ENCODE results near the gene PCNT. TPM values are rescaled to one million over a fixed set of nuclear protein-coding genes. Genes with fewer than 3 reads are reported as not detected.

The PCNT gene
- total RNA-seq, 1 donor from 2014 or later, result 36.0 TPM

DNA sequence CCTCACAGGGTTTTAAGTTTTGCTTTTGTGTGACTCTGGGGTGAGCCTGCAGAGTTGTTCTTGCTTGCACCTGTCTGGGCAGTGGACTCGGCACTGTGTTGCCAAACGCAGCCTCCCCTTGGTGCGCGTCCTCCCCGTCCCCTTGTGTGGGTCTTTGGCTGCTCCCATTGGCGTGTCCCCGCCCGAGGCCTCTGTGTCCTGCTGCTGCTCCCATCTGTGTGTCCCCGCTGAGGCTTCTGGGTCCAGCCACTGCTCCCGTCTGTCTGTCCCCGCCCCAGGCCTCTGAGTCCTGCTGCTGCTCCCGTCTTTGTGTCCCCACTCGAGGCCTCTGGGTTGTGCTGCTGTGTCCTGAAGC, 62.8 kb downstream of the PCNT start:
- peaks cover 15% of the 10 kb centered on the region for H3K27me3 Mint-ChIP-seq (ENCODE audit: unreplicated experiment)
- H3K4me1 Mint-ChIP-seq (ENCODE audit: unreplicated experiment), result no peaks in the 10 kb centered on the region
- no peak overlapping the region for H3K4me3 Mint-ChIP-seq (ENCODE audit: unreplicated experiment)
- no peak overlapping the region for H3K27ac Mint-ChIP-seq (ENCODE audit: unreplicated experiment)
- TF ChIP-seq, protein P1, sequence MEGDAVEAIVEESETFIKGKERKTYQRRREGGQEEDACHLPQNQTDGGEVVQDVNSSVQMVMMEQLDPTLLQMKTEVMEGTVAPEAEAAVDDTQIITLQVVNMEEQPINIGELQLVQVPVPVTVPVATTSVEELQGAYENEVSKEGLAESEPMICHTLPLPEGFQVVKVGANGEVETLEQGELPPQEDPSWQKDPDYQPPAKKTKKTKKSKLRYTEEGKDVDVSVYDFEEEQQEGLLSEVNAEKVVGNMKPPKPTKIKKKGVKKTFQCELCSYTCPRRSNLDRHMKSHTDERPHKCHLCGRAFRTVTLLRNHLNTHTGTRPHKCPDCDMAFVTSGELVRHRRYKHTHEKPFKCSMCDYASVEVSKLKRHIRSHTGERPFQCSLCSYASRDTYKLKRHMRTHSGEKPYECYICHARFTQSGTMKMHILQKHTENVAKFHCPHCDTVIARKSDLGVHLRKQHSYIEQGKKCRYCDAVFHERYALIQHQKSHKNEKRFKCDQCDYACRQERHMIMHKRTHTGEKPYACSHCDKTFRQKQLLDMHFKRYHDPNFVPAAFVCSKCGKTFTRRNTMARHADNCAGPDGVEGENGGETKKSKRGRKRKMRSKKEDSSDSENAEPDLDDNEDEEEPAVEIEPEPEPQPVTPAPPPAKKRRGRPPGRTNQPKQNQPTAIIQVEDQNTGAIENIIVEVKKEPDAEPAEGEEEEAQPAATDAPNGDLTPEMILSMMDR (IDR thresholded peaks at IDR 0.05; ENCODE audit: unreplicated experiment), result no peak
- peaks cover 55% of the 10 kb centered on the region for H3K36me3 Mint-ChIP-seq (ENCODE audit: low read depth, unreplicated experiment)
- DNase-seq (ENCODE audit: low spot score), result no peak
- no peaks in the 10 kb centered on the region for H3K9me3 Mint-ChIP-seq (ENCODE audit: unreplicated experiment)

DNA sequence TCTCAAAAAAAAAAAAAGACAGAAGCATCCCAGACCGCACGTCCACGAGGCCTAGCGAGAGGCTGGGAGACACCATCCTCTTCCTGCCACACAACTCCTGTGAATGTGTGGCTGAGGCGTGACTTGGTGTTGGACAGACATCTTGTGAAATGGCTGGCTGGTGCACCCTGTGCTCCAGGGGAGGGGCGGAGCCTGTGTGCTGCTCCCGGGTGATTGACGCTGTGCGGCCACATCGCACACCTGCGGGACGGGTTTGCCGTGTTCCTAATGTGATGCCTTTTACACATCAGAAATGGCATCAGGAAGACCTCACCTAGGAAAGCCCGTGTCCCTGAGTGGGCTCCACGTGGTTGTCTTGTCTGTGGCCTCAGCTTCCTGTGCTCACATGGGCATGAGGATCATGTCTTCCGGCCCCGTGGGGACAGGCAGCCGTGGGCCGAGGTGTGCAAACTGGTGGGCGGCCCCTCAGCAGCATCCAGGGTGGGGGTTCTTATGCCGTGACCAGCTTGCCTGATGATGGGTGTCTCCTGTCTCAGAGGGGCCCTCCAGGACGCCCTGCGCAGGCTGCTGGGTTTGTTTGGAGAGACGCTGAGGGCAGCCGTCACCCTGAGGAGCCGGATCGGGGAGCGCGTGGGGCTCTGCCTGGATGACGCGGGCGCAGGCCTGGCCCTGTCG, 64.4 kb downstream of the PCNT start:
- DNase-seq (ENCODE audit: low spot score), result no peak
- Mint-ChIP-seq H3K27ac (ENCODE audit: unreplicated experiment) (no peak overlapping the region), H3K27me3 (ENCODE audit: unreplicated experiment) (peaks cover 7% of the 10 kb centered on the region), H3K4me1 (ENCODE audit: unreplicated experiment) (no peaks in the 10 kb centered on the region), H3K36me3 (ENCODE audit: low read depth, unreplicated experiment) (peaks cover 43% of the 10 kb centered on the region), H3K9me3 (ENCODE audit: unreplicated experiment) (no peaks in the 10 kb centered on the region), H3K4me3 (ENCODE audit: unreplicated experiment) (no peak overlapping the region)
- TF ChIP-seq, protein P1 (IDR thresholded peaks at IDR 0.05; ENCODE audit: unreplicated experiment), result no peak

DNA sequence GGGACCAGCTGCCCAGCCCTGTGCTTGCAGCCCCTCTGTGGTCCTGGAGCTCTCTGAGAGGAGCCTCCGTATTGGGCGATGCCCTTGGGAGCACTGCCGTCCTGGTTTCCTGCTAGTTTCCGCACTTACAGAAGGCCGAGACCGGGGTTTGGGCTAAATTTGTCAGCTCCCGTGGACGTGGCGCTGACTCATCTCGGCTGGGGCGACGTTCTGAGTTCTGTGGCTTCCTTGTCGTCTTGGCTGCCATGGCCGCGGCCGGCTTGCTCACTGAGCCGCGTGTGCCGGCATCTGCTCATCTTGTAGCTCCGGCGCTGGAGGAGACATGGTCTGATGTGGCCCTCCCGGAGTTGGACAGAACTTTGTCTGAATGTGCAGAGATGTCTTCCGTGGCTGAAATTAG, 64.9 kb downstream of the PCNT start:
- H3K9me3 Mint-ChIP-seq (ENCODE audit: unreplicated experiment), result no peaks in the 10 kb centered on the region
- peaks cover 7% of the 10 kb centered on the region for H3K27me3 Mint-ChIP-seq (ENCODE audit: unreplicated experiment)
- TF ChIP-seq, protein P1 (IDR thresholded peaks at IDR 0.05; ENCODE audit: unreplicated experiment), result no peak
- H3K4me3 Mint-ChIP-seq (ENCODE audit: unreplicated experiment), result no peak overlapping the region
- DNase-seq (ENCODE audit: low spot score), result no peak
- peaks cover 40% of the 10 kb centered on the region for H3K36me3 Mint-ChIP-seq (ENCODE audit: low read depth, unreplicated experiment)
- no peak overlapping the region for H3K27ac Mint-ChIP-seq (ENCODE audit: unreplicated experiment)
- no peaks in the 10 kb centered on the region for H3K4me1 Mint-ChIP-seq (ENCODE audit: unreplicated experiment)

DNA sequence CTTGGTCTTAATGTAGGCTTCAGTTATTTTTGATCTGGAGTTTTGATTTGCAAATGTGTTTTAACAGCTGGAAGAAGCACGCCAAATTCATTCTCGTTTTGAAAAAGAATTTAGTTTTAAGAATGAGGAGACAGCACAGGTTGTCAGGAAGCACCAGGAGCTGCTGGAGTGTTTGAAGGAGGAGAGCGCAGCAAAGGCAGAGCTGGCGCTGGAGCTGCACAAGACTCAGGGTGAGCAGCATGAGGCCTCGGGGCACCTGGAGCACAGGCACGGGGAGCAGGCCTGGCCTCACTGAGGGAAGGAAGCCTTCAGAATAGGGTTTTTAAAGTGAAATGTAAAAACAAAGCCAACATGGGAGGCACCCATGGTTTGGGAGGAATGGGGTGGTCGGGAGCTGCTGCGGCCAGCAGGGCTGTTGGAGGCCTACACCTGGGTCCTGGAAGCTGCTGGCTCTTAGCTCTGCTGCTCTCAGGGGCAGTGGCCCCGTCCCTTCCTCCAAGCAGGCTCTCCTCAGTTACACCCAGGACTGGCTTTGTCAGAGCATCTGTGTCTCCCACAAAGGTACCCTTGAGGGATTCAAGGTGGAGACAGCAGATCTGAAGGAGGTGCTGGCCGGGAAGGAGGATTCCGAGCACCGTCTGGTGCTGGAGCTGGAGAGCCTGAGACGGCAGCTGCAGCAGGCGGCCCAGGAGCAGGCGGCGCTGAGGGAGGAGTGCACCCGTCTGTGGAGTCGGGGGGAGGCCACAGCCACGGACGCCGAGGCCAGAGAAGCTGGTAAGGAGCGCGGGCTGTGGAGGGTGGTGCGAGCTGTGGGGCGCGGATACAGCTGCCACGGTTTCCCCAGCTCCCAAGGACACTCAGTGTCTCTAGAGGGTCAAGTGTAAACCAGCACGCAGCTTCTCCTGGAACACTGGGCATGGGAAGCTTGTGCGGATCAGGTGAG, 66.9 kb downstream of the PCNT start:
- Mint-ChIP-seq H3K4me3 (ENCODE audit: unreplicated experiment) (no peak overlapping the region), H3K27me3 (ENCODE audit: unreplicated experiment) (peaks cover 7% of the 10 kb centered on the region), H3K9me3 (ENCODE audit: unreplicated experiment) (no peaks in the 10 kb centered on the region), H3K36me3 (ENCODE audit: low read depth, unreplicated experiment) (peaks cover 30% of the 10 kb centered on the region), H3K27ac (ENCODE audit: unreplicated experiment) (no peak overlapping the region), H3K4me1 (ENCODE audit: unreplicated experiment) (no peaks in the 10 kb centered on the region)
- TF ChIP-seq, protein P1 (IDR thresholded peaks at IDR 0.05; ENCODE audit: unreplicated experiment), result no peak
- no peak for DNase-seq (ENCODE audit: low spot score)

DNA sequence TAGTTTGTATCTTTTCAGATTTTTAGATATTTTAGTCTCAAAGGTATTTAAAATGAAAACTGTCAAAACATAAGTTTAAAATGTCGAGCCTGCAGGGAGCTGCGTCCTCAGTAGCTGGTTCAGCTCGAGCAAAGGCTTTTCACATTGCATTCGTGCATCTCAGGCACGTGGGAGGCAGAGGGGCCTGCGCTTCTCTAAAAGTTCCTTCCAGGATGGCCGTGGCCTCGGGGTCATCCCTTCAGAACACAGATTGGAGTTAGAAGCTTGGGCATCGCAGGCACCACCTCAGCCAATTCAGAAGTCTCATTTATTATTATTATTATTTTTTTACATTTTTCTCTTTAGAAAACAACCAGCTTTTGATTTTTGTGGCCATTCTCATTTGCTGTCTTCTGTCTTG, 67.8 kb downstream of the PCNT start:
- H3K27ac Mint-ChIP-seq (ENCODE audit: unreplicated experiment), result no peak overlapping the region
- peaks cover 27% of the 10 kb centered on the region for H3K36me3 Mint-ChIP-seq (ENCODE audit: low read depth, unreplicated experiment)
- TF ChIP-seq, protein P1 (IDR thresholded peaks at IDR 0.05; ENCODE audit: unreplicated experiment), result no peak
- H3K27me3 Mint-ChIP-seq (ENCODE audit: unreplicated experiment), result peaks cover 5% of the 10 kb centered on the region
- no peaks in the 10 kb centered on the region for H3K4me1 Mint-ChIP-seq (ENCODE audit: unreplicated experiment)
- no peak overlapping the region for H3K4me3 Mint-ChIP-seq (ENCODE audit: unreplicated experiment)
- DNase-seq (ENCODE audit: low spot score), result no peak
- H3K9me3 Mint-ChIP-seq (ENCODE audit: unreplicated experiment), result no peaks in the 10 kb centered on the region
